Mesendoderm (in vitro differentiated cells): ENCODE data around the gene SLC12A4.
A peak's percentile ranks its signal among the peaks of the same experiment; 100 is the strongest.

Experiments
- DNase-seq: peaks from one replicate; pipeline ENCODE4 v3.0.0; 2013
- H2AK5ac ChIP-seq: 2 replicates; pipeline ENCODE4 v1.6.1; 2013; ENCODE audit warnings: low read length, inconsistent platforms
- H2BK120ac ChIP-seq: 2 replicates; pipeline ENCODE4 v1.6.1; 2013; ENCODE audit warnings: low read depth, mild to moderate bottlenecking, low read length, moderate library complexity, mixed read lengths
- H2BK15ac ChIP-seq: replicated peaks from 2 replicates; pipeline ENCODE4 v1.6.1; 2013; ENCODE audit warnings: low read depth, mild to moderate bottlenecking, moderate library complexity
- H2BK5ac ChIP-seq: 2 replicates; pipeline ENCODE4 v1.6.1; 2013; ENCODE audit warnings: low read length, inconsistent platforms
- H3K18ac ChIP-seq: 2 replicates; pipeline ENCODE4 v1.6.1; 2013; ENCODE audit warnings: mild to moderate bottlenecking, low read length, mixed read lengths
- H3K23ac ChIP-seq: one replicate; pipeline ENCODE4 v1.6.1; 2013; ENCODE audit warnings: low read length
- H3K27ac ChIP-seq: 2 replicates; pipeline ENCODE4 v1.5.1; 2013; ENCODE audit warnings: low read depth, mild to moderate bottlenecking, inconsistent platforms, low read length, moderate library complexity
- H3K27me3 ChIP-seq: 2 replicates; pipeline ENCODE4 v1.6.1; 2013; ENCODE audit warnings: low read length, control low read depth, mild to moderate bottlenecking, inconsistent platforms; ENCODE audit not compliant: insufficient read depth, poor library complexity
- H3K36me3 ChIP-seq: 2 replicates; pipeline ENCODE4 v1.6.1; 2013; ENCODE audit warnings: low read length, inconsistent platforms; ENCODE audit not compliant: control insufficient read depth, insufficient read depth
- H3K4ac ChIP-seq: one replicate; pipeline ENCODE4 v1.6.1; 2013; ENCODE audit warnings: low read depth, mild to moderate bottlenecking, low read length, moderate library complexity
- H3K4me1 ChIP-seq: 2 replicates; pipeline ENCODE4 v1.6.1; 2013; ENCODE audit warnings: low read depth, low read length, inconsistent platforms; ENCODE audit not compliant: control insufficient read depth
- H3K4me2 ChIP-seq: 2 replicates; pipeline ENCODE4 v1.6.1; 2013; ENCODE audit warnings: low read length
- H3K4me3 ChIP-seq: 2 replicates; pipeline ENCODE4 v1.5.1; 2013; ENCODE audit warnings: mild to moderate bottlenecking, low read length
- H3K56ac ChIP-seq: one replicate; pipeline ENCODE4 v1.6.1; 2013; ENCODE audit warnings: low read length
- H3K79me1 ChIP-seq: 2 replicates; pipeline ENCODE4 v1.6.1; 2013; ENCODE audit warnings: low read length, inconsistent platforms
- H3K79me2 ChIP-seq: 2 replicates; pipeline ENCODE4 v1.6.1; 2013; ENCODE audit warnings: mild to moderate bottlenecking, low read length; ENCODE audit not compliant: control insufficient read depth, insufficient read depth
- H3K9ac ChIP-seq: 2 replicates; pipeline ENCODE4 v1.6.1; 2013; ENCODE audit warnings: low read length, inconsistent platforms
- H4K5ac ChIP-seq: one replicate; pipeline ENCODE4 v1.6.1; 2013; ENCODE audit warnings: low read length
- H4K8ac ChIP-seq: one replicate; pipeline ENCODE4 v1.6.1; 2013; ENCODE audit warnings: low read depth, mild to moderate bottlenecking, control low read depth, low read length, moderate library complexity
- WGBS: extraction: QIAGEN DNeasy Blood & Tissue Kit; methylation state at CpG from one replicate; pipeline ENCODE4 v1.1.7; 2013; ENCODE audit warnings: low lambda C conversion rate, missing lambda C conversion rate; ENCODE audit not compliant: insufficient coverage; ENCODE audit errors: extremely low coverage; 5-methylcytosine and 5-hydroxymethylcytosine counted together

SLC12A4 gene

GRCh38 chr16:67928147-67928546 lies 40.3 kb downstream of the SLC12A4 start:
- no peak overlapping the region for H3K56ac ChIP-seq
- H3K18ac ChIP-seq, result no peak overlapping the region
- H3K4me3 ChIP-seq, result no peak overlapping the region
- H3K27me3 ChIP-seq, result no peaks in the 10 kb centered on the region
- H3K36me3 ChIP-seq, result peaks cover 2% of the 10 kb centered on the region
- no peak overlapping the region for H3K4me2 ChIP-seq
- no peak overlapping the region for H2BK120ac ChIP-seq
- H3K79me2 ChIP-seq, result no peaks in the 10 kb centered on the region
- peaks cover 2% of the 10 kb centered on the region for H3K79me1 ChIP-seq
- no peak overlapping the region for H3K27ac ChIP-seq
- H3K9ac ChIP-seq, result no peak overlapping the region
- H3K4me1 ChIP-seq, result peaks cover 1% of the 10 kb centered on the region
- H3K23ac ChIP-seq, result no peak overlapping the region
- H2BK15ac ChIP-seq, result no peak overlapping the region
- H2AK5ac ChIP-seq, result no peak overlapping the region
- H4K8ac ChIP-seq, result no peak overlapping the region
- no peak overlapping the region for H4K5ac ChIP-seq
- H2BK5ac ChIP-seq, result no peak overlapping the region
- no CpG with 5 or more reads among the region's 7 CpGs for WGBS
- H3K4ac ChIP-seq, result no peak overlapping the region
- DNase-seq, result no peak

GRCh38 chr16:67927131-67927941 lies 41.1 kb downstream of the SLC12A4 start:
- Histone ChIP-seq H3K23ac (no peak overlapping the region), H3K9ac (no peak overlapping the region), H3K4ac (no peak overlapping the region), H2BK5ac (no peak overlapping the region), H3K79me2 (no peaks in the 10 kb centered on the region), H4K8ac (no peak overlapping the region), H3K4me1 (peaks cover 1% of the 10 kb centered on the region), H3K4me2 (no peak overlapping the region), H3K27me3 (no peaks in the 10 kb centered on the region), H3K18ac (no peak overlapping the region), H3K79me1 (peaks cover 2% of the 10 kb centered on the region), H2BK15ac (no peak overlapping the region), H2BK120ac (no peak overlapping the region), H4K5ac (no peak overlapping the region), H3K36me3 (peaks cover 2% of the 10 kb centered on the region), H3K4me3 (no peak overlapping the region), H3K27ac (no peak overlapping the region), H2AK5ac (no peak overlapping the region), H3K56ac (no peak overlapping the region)
- DNase-seq, result no peak
- no CpG with 5 or more reads among the region's 22 CpGs for WGBS

- peaks cover 2% of the 10 kb centered on the region for H3K36me3 ChIP-seq
- no peak overlapping the region for H2AK5ac ChIP-seq
- no peak overlapping the region for H3K4me2 ChIP-seq
- peaks cover 1% of the 10 kb centered on the region for H3K4me1 ChIP-seq
- peaks cover 2% of the 10 kb centered on the region for H3K79me1 ChIP-seq
- no peak overlapping the region for H2BK120ac ChIP-seq
- H3K23ac ChIP-seq, result no peak overlapping the region
- DNase-seq, result peak; percentile 36
- H4K5ac ChIP-seq, result no peak overlapping the region
- H3K56ac ChIP-seq, result peak overlapping the region; percentile 43
- H3K27ac ChIP-seq, result no peak overlapping the region
- no peak overlapping the region for H2BK5ac ChIP-seq
- H3K4me3 ChIP-seq, result no peak overlapping the region
- H3K27me3 ChIP-seq, result no peaks in the 10 kb centered on the region
- peak overlapping the region; percentile 14 for H3K9ac ChIP-seq
- H3K4ac ChIP-seq, result no peak overlapping the region
- no peak overlapping the region for H2BK15ac ChIP-seq
- H3K79me2 ChIP-seq, result no peaks in the 10 kb centered on the region
- no peak overlapping the region for H4K8ac ChIP-seq
- H3K18ac ChIP-seq, result no peak overlapping the region
- WGBS, result no CpG with 5 or more reads among the region's 13 CpGs
Observed at GRCh38 chr16:67926181-67926750, 42.2 kb downstream of the SLC12A4 start.

- H2BK120ac ChIP-seq, result no peak overlapping the region
- peaks cover 7% of the 10 kb centered on the region for H3K79me1 ChIP-seq
- H3K36me3 ChIP-seq, result peaks cover 2% of the 10 kb centered on the region
Observed at GRCh38 chr16:67924140-67924906, 44.1 kb downstream of the SLC12A4 start.

GRCh38 chr16:67923414-67924116 lies 44.9 kb downstream of the SLC12A4 start:
- H3K23ac ChIP-seq, result no peak overlapping the region
- H3K56ac ChIP-seq, result no peak overlapping the region
- peaks cover 8% of the 10 kb centered on the region for H3K79me1 ChIP-seq
- no peak overlapping the region for H4K5ac ChIP-seq
- H3K4me1 ChIP-seq, result peaks cover 1% of the 10 kb centered on the region
- no peak overlapping the region for H2AK5ac ChIP-seq
- H3K27me3 ChIP-seq, result no peaks in the 10 kb centered on the region
- no peak overlapping the region for H2BK5ac ChIP-seq
- WGBS, result no CpG with 5 or more reads among the region's 10 CpGs
- H2BK15ac ChIP-seq, result no peak overlapping the region
- H2BK120ac ChIP-seq, result no peak overlapping the region
- no peak overlapping the region for H4K8ac ChIP-seq
- H3K27ac ChIP-seq, result no peak overlapping the region
- H3K79me2 ChIP-seq, result peaks cover 2% of the 10 kb centered on the region
- no peak for DNase-seq
- no peak overlapping the region for H3K9ac ChIP-seq
- H3K18ac ChIP-seq, result no peak overlapping the region
- H3K4ac ChIP-seq, result no peak overlapping the region
- H3K36me3 ChIP-seq, result peaks cover 2% of the 10 kb centered on the region
- H3K4me3 ChIP-seq, result no peak overlapping the region
- H3K4me2 ChIP-seq, result no peak overlapping the region

More at GRCh38 chr16:67924140-67924906, 44.1 kb downstream of the SLC12A4 start:
- Histone ChIP-seq H3K9ac (no peak overlapping the region), H4K5ac (no peak overlapping the region), H3K18ac (no peak overlapping the region), H3K4ac (no peak overlapping the region), H3K56ac (no peak overlapping the region), H3K4me2 (no peak overlapping the region), H3K27me3 (no peaks in the 10 kb centered on the region), H3K27ac (no peak overlapping the region), H3K4me3 (no peak overlapping the region), H4K8ac (no peak overlapping the region), H3K4me1 (peaks cover 1% of the 10 kb centered on the region), H2BK15ac (no peak overlapping the region), H3K23ac (no peak overlapping the region), H2BK5ac (no peak overlapping the region), H3K79me2 (peaks cover 2% of the 10 kb centered on the region), H2AK5ac (no peak overlapping the region)
- no peak for DNase-seq
- WGBS, result no CpG with 5 or more reads among the region's 10 CpGs
